Measurements from ENCODE around the gene CHP2.
"Not testable (repeated sequence)": the region's sequence is repeated elsewhere in the genome, so short reads cannot be mapped to it uniquely, and the experiment has no call there.

The CHP2 gene

DNA sequence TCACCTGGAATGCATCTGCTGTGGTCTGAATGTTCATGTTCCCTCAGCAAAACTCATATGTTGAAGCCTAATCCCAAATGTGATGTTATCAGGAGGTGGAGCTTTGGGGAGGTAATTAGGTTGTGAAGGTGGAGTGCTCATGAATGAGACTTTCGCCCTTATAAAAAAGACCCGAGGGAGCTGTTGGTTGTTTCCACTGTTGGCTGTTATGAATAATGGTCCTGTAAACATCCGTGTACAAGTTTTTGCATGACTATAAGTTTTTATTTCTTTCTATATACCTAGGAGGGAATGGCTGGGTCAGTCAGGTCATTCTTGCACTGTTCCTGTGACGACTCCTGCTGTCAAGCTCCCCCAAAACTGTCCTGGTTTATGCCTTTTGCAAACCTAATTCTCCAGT is 9.6 kb upstream of the CHP2 start:
- DNase-seq (ENCODE audit: low read depth in 4 of 4, low spot score in 1 of 4) = no peak

DNA sequence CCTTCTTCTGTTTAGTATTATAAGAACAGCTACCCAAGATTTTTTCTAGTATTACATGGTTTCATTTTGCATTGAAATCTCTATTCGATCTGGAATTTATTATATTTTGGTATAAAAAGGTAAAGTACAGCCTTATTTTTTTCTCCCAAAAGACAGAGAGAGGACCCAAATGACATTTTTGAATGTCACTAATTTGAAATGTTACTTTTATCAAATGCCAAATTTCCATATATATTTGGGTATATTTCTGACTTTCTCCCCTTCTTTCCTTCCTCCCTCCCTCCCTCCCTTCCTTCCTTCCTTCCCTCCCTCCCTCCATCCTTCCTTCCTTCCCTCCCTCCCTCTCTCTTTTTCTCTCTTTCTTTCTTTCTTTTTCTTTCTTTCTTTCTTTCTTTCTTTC is 6.2 kb upstream of the CHP2 start:
- no peak for DNase-seq (ENCODE audit: low read depth in 4 of 4, low spot score in 1 of 4)

DNA sequence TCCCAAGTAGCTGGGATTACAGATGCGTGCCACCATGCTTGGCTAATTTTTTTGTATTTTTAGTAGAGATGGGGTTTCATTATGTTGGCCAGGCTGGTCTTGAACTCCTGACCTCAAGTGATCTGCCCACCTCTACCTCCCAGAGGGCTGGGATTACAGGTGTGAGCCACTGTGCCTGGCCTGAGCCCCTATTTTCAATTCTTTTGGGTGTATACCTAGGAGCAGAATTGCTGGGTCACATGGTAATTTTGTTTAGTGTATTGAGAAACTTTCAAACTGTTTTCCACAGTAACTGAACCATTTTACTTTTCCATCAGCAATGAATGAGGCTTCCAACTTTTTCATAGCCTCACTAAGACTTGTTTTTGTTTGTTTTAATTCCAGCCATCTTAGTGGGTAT is 3.8 kb upstream of the CHP2 start:
- DNase-seq (ENCODE audit: low read depth in 4 of 4, low spot score in 1 of 4) = not testable (repeated sequence)

DNA sequence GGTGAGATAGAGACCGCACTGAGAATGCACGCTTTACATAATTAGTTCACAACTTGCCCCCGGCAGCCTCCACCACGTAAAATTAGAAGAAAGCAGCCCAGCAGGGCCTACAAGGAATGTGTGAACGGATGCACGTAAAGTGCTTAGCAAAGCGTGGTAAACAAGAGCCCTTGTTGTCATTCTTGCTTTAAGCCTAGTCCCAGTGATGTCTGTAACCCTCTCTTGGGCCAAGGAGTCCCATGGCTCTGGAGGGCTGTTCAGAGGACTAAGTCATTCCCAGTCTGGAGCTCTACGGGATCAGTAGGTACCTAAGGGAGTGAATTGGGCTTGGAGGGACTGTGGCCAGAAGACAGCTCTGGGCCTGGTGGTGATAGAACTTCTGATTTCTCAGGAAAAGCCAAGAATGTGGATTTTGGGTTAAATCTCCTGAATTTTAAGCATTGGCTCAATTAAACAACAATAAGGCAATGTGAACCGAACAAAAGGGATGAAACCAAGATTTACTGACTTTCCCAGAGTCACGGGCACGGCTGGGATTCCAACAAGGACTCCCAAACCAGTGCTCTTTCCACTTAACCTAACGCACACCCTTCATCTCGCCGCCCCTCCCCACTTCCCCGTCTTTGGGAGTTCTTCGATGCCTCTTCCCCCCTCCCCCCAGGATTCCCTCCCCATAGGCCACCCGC is 775 bp upstream of the CHP2 start:
- no peak for DNase-seq (ENCODE audit: low read depth in 4 of 4, low spot score in 1 of 4)

DNA sequence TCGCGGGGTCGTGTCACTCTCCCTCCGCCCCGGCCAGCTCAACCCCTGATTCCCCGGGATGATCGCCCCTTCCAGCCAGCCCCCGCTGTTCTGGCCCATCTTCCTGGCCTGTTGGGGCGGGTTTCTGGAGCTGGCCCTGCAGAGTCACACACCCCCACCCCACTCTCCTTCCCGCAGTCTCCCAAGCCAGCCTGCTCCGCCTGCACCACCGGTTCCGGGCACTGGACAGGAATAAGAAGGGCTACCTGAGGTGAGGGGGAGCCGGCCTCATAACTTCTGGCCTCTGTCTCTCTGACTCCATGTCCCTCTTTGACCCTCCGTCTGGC is 621 bp downstream of the CHP2 start:
- DNase-seq (ENCODE audit: low read depth in 4 of 4, low spot score in 1 of 4) = no peak

DNA sequence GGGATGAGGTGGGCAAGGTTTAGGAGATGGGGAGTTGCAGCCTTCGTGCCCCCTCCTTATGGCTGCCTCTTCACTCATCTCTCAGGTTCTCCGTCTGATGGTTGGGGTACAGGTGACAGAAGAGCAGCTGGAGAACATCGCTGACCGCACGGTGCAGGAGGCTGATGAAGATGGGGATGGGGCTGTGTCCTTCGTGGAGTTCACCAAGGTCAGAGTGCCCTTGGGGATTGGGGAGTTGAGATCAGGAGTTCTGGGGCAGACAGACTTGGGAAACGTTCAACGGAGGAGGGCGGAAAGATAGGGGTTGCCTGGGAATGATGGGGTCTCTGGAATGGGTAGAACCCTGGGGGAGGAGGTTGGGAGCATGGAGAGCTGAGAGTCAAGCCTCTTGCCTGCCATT is 2.3 kb downstream of the CHP2 start:
- DNase-seq (ENCODE audit: low read depth in 4 of 4, low spot score in 1 of 4) = no peak

DNA sequence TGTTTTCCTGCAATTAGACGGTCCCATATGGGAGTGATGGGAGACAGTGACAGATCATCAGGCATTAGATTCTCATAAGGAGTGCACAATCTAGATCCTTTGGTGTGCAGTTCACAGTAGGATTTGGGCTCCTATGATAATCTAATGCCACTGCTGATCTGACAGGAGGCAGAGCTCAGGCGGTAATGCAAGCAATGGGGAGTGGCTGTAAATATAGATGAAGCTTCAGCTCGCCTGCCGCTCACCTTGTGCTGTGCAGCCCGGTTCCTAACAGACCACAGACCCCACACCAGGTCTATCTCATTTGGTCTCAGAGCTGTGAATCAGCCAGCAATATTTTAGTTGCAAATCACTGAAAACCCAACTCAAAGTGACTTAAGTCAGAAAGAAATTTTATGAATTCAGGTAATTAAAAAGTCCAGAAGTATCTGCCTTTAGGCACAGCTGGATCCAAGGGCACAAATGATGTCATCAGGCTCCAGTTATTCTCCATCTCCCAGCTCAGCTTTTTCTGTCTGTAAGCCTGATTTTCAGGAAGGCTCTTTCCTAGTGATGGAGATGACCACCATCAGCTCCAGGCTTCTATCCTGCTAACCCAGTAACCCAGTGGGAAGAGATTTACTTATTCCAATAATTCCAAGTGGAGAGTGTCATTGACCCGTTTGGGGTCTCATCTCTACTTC is 3.3 kb downstream of the CHP2 start:
- DNase-seq (ENCODE audit: low read depth in 4 of 4, low spot score in 1 of 4) = no peak

DNA sequence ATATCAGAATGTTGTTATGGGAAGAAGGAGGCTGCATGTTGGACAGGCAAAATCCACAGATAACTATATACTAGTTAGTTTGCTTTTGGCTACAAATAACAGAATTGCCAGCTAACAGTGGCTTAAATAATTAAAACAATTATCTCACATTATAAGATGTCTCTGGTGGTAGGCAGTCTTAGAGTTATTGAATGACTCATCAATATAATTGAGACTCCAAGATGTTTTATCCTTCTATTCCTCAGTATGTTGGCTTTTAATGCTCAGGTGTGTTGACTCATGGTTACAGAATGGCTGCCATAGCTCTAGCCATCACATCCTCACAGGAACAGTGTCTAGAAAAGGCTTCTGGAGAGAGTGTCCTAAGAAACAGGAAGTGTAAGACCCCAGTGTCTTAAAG is 11.1 kb downstream of the CHP2 start:
- no peak for DNase-seq (ENCODE audit: low read depth in 4 of 4, low spot score in 1 of 4)

DNA sequence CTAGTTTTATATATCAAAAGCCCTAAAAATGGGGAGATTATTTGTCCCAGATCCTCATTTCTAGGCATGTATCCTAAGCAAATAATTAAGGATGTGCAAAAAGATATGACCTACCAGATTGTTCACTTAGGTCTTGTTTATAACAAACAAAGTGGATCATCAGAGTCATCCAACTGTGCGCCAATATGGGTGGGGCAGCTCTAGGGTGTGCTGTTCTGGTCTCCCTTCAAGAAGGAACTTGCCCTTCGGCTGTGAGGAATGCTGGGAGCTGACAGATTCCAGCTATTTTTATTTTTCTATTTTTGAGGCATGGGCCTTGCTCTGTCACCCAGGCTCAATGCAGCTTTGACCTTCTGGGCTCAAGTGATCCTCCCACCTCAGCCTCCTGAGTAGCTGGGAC is 13.8 kb downstream of the CHP2 start:
- no peak for DNase-seq (ENCODE audit: low read depth in 4 of 4, low spot score in 1 of 4)

DNA sequence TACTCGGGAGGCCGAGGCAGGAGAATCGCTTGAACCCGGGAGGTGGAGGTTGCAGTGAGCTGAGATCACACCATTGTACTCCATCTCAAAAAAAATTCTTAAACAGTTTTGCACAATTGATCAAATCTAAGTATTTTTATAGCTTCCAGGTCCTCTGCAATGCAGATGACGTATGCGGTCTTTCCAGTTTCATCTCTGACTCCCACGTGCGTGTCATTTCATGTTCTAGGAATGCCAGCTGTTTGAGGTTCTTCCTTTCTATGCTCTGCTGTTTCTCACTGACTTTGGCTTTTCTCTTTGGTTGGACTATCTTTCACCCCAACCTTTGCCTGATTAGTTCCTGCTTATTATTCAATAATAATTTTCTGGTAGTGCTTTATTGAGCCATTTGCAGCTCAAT is 16.2 kb downstream of the CHP2 start:
- DNase-seq (ENCODE audit: low read depth in 4 of 4, low spot score in 1 of 4) = no peak

DNA sequence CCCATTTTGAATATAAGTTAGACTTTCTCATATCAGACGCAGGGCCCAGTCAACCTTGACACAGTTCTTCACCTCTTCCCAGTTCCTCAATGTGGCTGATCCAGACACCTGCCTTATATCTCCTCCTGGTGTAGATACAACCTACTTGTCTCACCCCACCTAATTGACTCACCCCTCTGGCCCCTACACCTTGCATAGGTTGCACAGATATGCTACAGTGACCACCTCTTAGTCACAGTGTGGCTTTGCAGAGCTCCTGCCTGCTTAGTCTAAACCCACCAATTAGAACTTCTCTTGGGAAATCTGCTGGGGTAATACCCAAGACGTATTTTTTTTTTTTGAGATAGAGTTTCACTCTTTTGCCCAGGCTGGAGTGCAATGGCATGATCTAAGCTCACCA is 16.8 kb downstream of the CHP2 start:
- no peak for DNase-seq (ENCODE audit: low read depth in 4 of 4, low spot score in 1 of 4)

DNA sequence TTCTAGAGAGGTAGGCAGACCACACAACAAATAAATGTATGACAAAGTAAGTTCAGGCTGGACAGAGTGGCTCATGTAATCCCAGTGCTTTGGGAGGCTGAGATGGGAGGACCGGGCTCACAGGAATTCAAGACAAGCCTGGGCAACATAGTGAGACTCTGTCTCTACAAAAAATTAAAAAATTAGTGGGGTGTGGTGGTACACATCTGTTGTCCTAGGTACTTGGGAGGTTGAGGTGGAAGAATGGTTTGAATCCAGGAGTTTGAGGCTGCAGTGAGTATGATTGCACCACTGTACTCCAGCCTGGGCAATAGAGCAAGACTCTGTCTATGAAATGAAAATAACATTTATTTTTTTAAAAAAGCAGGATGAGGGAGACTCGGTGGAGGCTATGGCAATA is 18.5 kb downstream of the CHP2 start:
- DNase-seq (ENCODE audit: low read depth in 4 of 4, low spot score in 1 of 4) = no peak

DNA sequence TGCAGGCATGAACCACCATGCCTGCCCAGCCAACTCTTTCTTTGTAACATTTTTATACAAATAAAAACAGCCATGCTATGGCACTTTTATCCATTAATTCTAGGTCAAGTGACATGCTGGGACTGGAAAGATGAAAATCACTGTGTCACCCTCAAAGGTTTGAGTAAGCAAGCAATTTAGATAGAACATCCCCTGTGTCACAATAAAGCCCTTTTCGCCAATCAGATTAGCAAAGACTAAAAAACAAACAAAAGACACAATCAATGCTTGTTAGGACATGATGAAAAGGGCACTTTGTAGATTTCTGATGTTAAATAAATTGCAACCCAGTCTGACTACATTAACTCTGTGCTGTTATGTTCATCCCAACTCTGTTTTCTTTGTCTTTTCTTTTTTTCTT is 26.4 kb downstream of the CHP2 start:
- no peak for DNase-seq (ENCODE audit: low read depth in 4 of 4, low spot score in 1 of 4)

DNA sequence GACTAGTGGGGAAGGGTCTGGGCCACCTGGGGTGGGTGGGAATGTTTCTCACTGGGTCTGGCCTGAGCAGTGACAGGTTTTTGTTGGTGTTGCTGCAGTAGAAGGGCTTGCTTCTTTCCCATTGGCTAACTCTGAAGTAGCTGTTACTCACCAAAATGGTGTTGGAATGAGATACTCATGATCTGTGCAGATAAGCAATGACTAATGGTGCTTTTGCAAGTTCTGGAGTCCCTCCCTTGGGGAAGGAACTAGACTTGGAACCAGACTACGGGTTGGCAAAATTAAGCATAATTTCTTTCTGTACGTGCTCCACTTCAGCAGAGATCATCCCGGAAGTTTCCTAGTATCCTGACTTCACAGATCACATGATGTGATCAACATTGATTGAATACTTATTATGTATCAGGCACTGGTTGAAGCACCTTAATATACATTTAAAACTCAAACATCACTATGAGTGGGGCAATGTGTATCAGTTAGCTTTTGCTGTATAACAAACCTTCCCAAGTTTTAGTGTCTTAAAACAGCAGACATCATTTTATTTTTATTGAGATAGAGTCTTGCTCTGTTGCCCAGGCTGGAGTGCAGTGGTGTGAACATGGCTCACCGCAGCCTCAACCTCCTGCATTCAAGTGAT is 30.1 kb downstream of the CHP2 start:
- no peak for DNase-seq (ENCODE audit: low read depth in 4 of 4, low spot score in 1 of 4)

DNA sequence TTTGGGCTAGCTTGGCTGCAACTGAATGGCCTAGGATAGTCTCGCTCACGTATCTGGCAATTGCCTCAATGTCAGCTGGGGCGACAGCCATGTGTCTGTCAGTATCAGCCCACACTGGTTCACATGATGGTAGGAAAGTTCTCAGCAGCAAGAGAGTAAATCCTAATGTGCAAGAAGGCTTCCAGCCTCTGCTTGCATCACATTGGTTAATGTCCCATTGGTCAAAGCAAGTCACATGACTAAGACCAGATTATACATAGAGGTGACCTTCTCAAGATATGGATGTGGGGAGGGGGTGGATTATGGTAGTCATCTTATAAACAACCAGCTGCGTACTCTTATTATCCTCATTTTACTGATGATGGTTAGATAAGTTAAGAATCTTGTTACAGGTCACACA is 31.0 kb downstream of the CHP2 start:
- DNase-seq (ENCODE audit: low read depth in 4 of 4, low spot score in 1 of 4) = no peak

DNA sequence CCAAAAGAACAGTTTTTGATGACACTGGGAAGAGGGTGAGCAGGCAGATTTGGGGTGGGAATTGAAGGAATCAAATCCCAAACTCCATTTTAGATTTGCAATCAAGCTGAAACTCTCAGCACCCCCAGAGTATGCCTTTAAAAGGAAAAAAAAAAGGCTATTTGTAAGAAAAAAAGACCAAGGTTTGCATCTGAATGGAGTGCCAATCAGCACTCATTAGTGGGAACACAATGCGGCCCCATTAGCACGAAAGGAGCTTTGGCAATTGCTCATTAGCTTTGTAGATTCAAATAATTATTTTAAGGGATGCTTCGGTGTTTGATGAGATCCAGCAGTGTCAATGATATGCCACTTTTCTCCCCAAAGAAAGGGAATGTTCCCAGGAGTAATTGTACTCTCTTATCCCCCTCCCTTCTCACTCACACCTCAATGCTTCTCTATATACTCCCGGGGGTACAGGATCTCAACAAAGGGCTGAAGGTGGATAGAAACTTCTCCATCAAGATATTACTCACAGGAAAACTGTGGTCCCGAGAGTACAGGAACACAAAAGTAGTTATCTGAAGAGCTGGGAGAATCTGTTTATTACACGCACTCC is 32.2 kb downstream of the CHP2 start:
- no peak for DNase-seq (ENCODE audit: low read depth in 4 of 4, low spot score in 1 of 4)

DNA sequence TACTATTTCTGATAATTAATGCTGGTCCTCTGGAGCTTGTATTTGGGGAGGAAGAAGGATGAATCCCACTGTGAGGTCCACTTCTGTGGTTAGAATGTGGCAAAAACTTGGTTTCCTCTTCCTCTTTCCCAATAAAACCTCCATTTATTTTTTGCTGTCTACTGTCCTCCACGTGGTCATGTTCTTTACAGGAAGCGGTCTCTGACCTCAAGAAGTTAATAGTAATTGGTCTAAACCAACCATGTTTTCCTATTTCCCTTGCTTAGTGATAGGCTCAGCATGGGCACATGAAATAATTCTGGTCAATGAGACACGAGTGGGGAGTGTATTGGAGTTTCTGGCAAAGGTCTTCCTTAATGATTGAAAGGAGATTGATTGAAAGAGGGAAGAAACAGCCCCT is 33.9 kb downstream of the CHP2 start:
- no peak for DNase-seq (ENCODE audit: low read depth in 4 of 4, low spot score in 1 of 4)

DNA sequence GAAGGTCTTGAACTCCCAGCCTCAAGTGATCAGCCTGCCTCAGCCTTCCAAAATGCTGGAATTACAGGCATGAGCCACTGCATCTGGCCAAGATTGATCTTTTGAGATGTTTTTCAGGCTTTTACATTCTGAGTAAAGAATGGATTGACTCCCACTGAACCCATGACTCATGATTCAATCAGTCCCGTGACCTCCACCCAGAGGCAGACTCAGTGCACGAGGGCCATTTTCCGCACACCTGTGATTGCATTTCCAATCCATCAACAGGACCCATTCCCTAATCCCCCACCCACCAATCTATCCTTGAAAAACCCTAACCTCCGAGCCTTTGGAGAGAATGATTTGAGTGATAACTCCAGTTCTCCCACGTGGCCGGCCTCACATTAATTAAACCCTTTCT is 40.6 kb downstream of the CHP2 start:
- DNase-seq (ENCODE audit: low read depth in 4 of 4, low spot score in 1 of 4) = no peak

DNA sequence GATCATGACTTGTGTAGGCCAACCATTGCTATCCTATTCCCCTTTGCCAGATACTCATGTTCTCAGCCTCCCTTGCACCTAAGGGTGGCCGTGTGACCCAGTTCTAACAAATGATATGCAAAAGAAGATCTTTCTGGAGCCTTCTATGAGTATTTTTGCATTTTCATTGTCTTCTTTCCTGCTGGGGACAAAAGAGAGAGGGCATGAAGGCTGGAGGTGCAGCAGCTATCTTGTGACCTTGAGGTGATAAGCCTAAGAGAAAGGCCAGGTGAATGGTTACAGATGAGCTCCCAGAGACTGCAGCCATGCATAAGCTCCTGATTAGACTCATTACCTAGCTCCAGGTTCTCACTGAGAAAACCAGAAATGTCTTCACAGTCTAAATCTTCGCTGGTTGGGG is 42.1 kb downstream of the CHP2 start:
- no peak for DNase-seq (ENCODE audit: low read depth in 4 of 4, low spot score in 1 of 4)

DNA sequence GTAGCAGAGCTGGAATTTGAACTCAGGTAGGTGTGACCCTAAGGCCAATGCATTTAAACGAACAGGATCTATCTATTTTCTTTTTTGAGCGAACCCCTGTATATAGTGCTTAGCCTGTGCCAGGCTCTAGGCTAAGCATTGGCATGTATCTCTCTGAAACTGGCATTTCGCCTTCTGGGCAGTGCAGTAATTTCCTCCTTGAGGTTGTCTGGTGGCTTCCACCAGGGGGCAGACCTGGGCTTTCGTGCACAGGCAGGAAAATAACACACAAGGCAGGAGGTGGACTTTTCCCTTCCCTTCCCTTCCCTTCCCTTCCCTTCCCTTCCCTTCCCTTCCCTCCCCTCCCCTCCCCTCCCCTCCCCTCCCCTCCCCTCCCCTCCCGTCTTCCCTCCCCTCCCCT is 46.6 kb downstream of the CHP2 start:
- DNase-seq (ENCODE audit: low read depth in 4 of 4, low spot score in 1 of 4) = peak; percentile 62 to 73 (median 70)

DNA sequence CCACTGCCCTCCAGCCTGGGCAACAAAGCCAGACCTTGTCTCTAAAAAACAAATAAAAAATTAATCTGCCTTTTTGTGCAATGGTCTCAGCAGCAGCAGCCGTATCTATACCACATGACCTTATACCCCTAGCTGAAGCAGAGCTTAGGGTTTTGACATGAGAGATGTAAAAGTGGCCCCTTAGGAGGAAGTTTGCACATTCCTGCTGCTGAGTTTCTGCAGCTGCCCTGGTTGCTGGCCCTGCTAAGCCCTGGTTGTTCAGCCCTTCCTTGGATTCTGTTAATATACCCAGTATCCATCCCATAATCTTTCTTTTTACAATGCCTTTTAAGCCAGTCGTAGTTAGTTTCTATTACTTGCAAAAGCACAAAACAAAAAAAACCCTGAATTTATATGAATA is 48.0 kb downstream of the CHP2 start:
- DNase-seq (ENCODE audit: low read depth in 4 of 4, low spot score in 1 of 4) = no peak

DNA sequence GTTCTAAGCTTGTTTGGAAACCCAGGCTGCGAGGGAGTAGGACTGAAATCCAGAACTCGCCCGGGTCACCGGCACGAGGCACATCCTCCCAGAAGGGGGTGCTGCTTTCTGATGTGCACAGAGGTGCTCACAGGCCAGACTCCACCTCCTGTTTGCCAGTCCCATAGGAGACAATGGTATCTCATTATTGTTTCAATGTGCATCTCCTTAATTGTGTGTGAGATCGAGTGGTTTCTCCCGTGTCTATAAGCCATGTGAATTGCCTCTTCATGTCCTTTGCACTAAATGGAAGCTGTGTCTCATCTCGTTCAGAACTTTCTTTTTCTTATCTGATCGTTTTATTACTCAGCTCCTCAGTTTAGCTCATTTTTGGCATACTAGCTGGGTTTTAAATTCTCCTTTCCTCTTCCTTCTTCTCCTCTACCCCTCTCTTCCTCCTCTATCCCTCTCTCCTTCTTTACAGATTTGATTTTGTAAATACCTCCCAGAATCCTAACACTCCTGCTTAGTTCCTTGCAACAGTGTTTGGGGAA is 48.8 kb downstream of the CHP2 start:
- peak; percentile 36 to 67 (median 51) for DNase-seq (ENCODE audit: low read depth in 4 of 4, low spot score in 1 of 4)

Data from stimulated activated CD4-positive, alpha-beta T cell treated with anti-CD3 and anti-CD28 coated beads, Interleukin-1b, Interleukin-23, amount 100 ng/mL, for 24 hours (primary cell).